Osteoblast (primary cell): ENCODE data around the gene C20orf144. TPM values are rescaled to one million over a fixed set of nuclear protein-coding genes. Genes with fewer than 3 reads are reported as not detected.

Source experiments
- DNase-seq: peaks from one replicate; pipeline ENCODE4 v3.0.0; 2011; ENCODE audit warnings: low spot score, mixed read lengths; ENCODE audit not compliant: insufficient read length; ENCODE audit errors: missing footprints
- H2AFZ ChIP-seq: 2 replicates; pipeline ENCODE4 v1.6.0; 2011; ENCODE audit warnings: mild to moderate bottlenecking, low read length
- H3K27ac ChIP-seq: 2 replicates; pipeline ENCODE4 v1.5.1; 2011; ENCODE audit warnings: mild to moderate bottlenecking, low read depth, low read length, moderate library complexity
- H3K27me3 ChIP-seq: 2 replicates; pipeline ENCODE4 v1.6.0; 2012; ENCODE audit warnings: mild to moderate bottlenecking, control low read depth, inconsistent platforms, low read length, moderate library complexity; ENCODE audit not compliant: insufficient read depth
- H3K36me3 ChIP-seq: 2 replicates; pipeline ENCODE4 v1.5.1; 2011; ENCODE audit warnings: mild to moderate bottlenecking, low read length, control low read depth, moderate library complexity; ENCODE audit not compliant: insufficient read depth
- H3K4me1 ChIP-seq: 2 replicates; pipeline ENCODE4 v1.5.1; 2011; ENCODE audit warnings: mild to moderate bottlenecking, low read length, control low read depth, moderate library complexity; ENCODE audit not compliant: insufficient read depth
- H3K4me2 ChIP-seq: 2 replicates; pipeline ENCODE4 v1.6.0; 2011; ENCODE audit warnings: mild to moderate bottlenecking, low read length; ENCODE audit not compliant: insufficient read depth
- H3K4me3 ChIP-seq: fragments of 200-600 bp; sonication (generic); 3 replicates; pipeline ENCODE4 v1.5.1; 2012; ENCODE audit warnings: mild to moderate bottlenecking, low read length, inconsistent platforms; ENCODE audit not compliant: insufficient read depth
- H3K79me2 ChIP-seq: 2 replicates; pipeline ENCODE4 v1.6.0; 2012; ENCODE audit warnings: mild to moderate bottlenecking, low read length, control low read depth, inconsistent platforms; ENCODE audit not compliant: insufficient read depth
- H3K9me3 ChIP-seq: 2 replicates; pipeline ENCODE4 v1.5.1; 2011; ENCODE audit warnings: low read depth, low read length, control low read depth
- H4K20me1 ChIP-seq: 2 replicates; pipeline ENCODE4 v1.6.0; 2012; ENCODE audit warnings: mild to moderate bottlenecking, low read length, control low read depth; ENCODE audit not compliant: insufficient read depth
- CTCF ChIP-seq: IDR thresholded peaks from 2 replicates; pipeline ENCODE4 v1.5.1; 2011; ENCODE audit warnings: mild to moderate bottlenecking, low read depth, low read length, moderate library complexity; ENCODE audit errors: extremely low read depth
- total RNA-seq: library from RNA; depleted of rRNA; stranded (reverse); fragments of >200 nt; gene quantifications from 2 replicates; pipeline ENCODE4 v1.2.3, GENCODE V29; 2012

The C20orf144 gene
- total RNA-seq, 1 donor, result under 0.01 TPM

GRCh38 chr20:33711446-33711738 lies 49.3 kb downstream of the C20orf144 start:
- no peak overlapping the region for H3K27ac ChIP-seq
- H4K20me1 ChIP-seq, result no peaks in the 10 kb centered on the region
- H3K79me2 ChIP-seq, result no peaks in the 10 kb centered on the region
- H3K27me3 ChIP-seq, result no peaks in the 10 kb centered on the region
- no peak for TF ChIP-seq CTCF
- H3K9me3 ChIP-seq, result no peaks in the 10 kb centered on the region
- peak; percentile 27 for DNase-seq
- H3K4me3 ChIP-seq, result no peak overlapping the region
- peaks cover 18% of the 10 kb centered on the region for H3K36me3 ChIP-seq
- H3K4me1 ChIP-seq, result no peaks in the 10 kb centered on the region
- H2AFZ ChIP-seq, result no peak overlapping the region
- H3K4me2 ChIP-seq, result no peak overlapping the region

Other genes starting within 250 kb of the C20orf144 start
- gene SNTA1, start 218.6 kb upstream of the C20orf144 start, total RNA-seq, result 27.1 and 27.5 TPM in 2 replicates
- 10.3 and 11.2 TPM in 2 replicates for gene CBFA2T2, start 172.2 kb upstream of the C20orf144 start, total RNA-seq
- gene ACTL10, start 4.6 kb downstream of the C20orf144 start, total RNA-seq, result 1.8 and 2.2 TPM in 2 replicates
- gene NECAB3, start 12.1 kb downstream of the C20orf144 start, total RNA-seq, result 14.7 and 27.1 TPM in 2 replicates
- gene E2F1, start 24.1 kb downstream of the C20orf144 start, total RNA-seq, result 1.4 and 2.4 TPM in 2 replicates
- 5.1 and 6.5 TPM in 2 replicates for gene PXMP4, start 58.0 kb downstream of the C20orf144 start, total RNA-seq
- 1.1 and 1.2 TPM in 2 replicates for gene ZNF341, start 69.7 kb downstream of the C20orf144 start, total RNA-seq
- 40.1 and 40.9 TPM in 2 replicates for gene CHMP4B, start 149.0 kb downstream of the C20orf144 start, total RNA-seq